Endodermal cell (in vitro differentiated cells): Measurements from ENCODE around the gene CCDC83. TPM values are rescaled to one million over a fixed set of nuclear protein-coding genes. Genes with fewer than 3 reads are reported as not detected.

Source experiments
- DNase-seq: peaks from one replicate; pipeline ENCODE4 v3.0.0-alpha.2; 2017
- H3K27ac ChIP-seq: 2 replicates; pipeline ENCODE4 v1.5.1; 2013; ENCODE audit warnings: mild to moderate bottlenecking, low read depth, low read length, moderate library complexity
- H3K27me3 ChIP-seq: 2 replicates; pipeline ENCODE4 v1.6.1; 2013; ENCODE audit warnings: mild to moderate bottlenecking, low read length, moderate library complexity; ENCODE audit not compliant: insufficient read depth, control insufficient read depth, poor library complexity, severe bottlenecking
- H3K36me3 ChIP-seq: 2 replicates; pipeline ENCODE4 v1.7.0; 2013; ENCODE audit warnings: mild to moderate bottlenecking, low read length, moderate library complexity; ENCODE audit not compliant: control insufficient read depth, insufficient read depth
- H3K4me1 ChIP-seq: one replicate; pipeline ENCODE4 v1.7.0; 2013; ENCODE audit warnings: low read length; ENCODE audit not compliant: control insufficient read depth, insufficient read depth
- H3K4me3 ChIP-seq: 2 replicates; pipeline ENCODE4 v1.5.1; 2013; ENCODE audit warnings: mild to moderate bottlenecking, low read length, moderate library complexity
- H3K9ac ChIP-seq: 2 replicates; pipeline ENCODE4 v1.6.1; 2013; ENCODE audit warnings: mild to moderate bottlenecking, low read length, moderate library complexity; ENCODE audit not compliant: poor library complexity, severe bottlenecking; ENCODE audit errors: extremely low read depth
- H3K9me3 ChIP-seq: 2 replicates; pipeline ENCODE4 v1.6.1; 2013; ENCODE audit warnings: mild to moderate bottlenecking, low read length, moderate library complexity; ENCODE audit not compliant: control insufficient read depth
- H3K27ac Mint-ChIP-seq: 2 replicates; pipeline ENCODE4 v1.8.0; 2020; ENCODE audit warnings: mixed read lengths
- H3K27me3 Mint-ChIP-seq: 2 replicates; pipeline ENCODE4 v1.8.0; 2021; ENCODE audit warnings: mild to moderate bottlenecking, mixed read lengths; ENCODE audit not compliant: insufficient read depth
- H3K36me3 Mint-ChIP-seq: 2 replicates; pipeline ENCODE4 v1.8.0; 2020; ENCODE audit warnings: low read depth, mixed read lengths
- H3K4me1 Mint-ChIP-seq: 2 replicates; pipeline ENCODE4 v1.8.0; 2020; ENCODE audit warnings: mixed read lengths
- H3K4me3 Mint-ChIP-seq: 2 replicates; pipeline ENCODE4 v1.8.0; 2020; ENCODE audit warnings: mild to moderate bottlenecking, moderate library complexity, mixed read lengths
- H3K9me3 Mint-ChIP-seq: 2 replicates; pipeline ENCODE4 v1.8.0; 2020; ENCODE audit warnings: mild to moderate bottlenecking, mixed read lengths
- WGBS, 2 experiments: methylation state at CpG; one replicate each; pipeline versions ENCODE4 v1.1.5 to v1.1.7; 2013; ENCODE audit warnings: missing lambda C conversion rate in 2 of 2, mixed read lengths in 1 of 2; ENCODE audit not compliant: insufficient coverage in 1 of 2, insufficient read length in 1 of 2; 5-methylcytosine and 5-hydroxymethylcytosine counted together
- total RNA-seq, 2 donors: library from RNA; stranded (reverse); fragmentation: NEBNext Ultra II Directional in 1 of 2; extraction: Animal tissue kit (Norgen Biotek cat#: 25700) in 1 of 2; gene quantifications; 2 replicates in 1 of 2; 3 replicates in 1 of 2; pipeline ENCODE4 v1.2.1, GENCODE V29; 2021
- TF ChIP-seq, protein P1 (sequence below): fragments of 200-600 bp; sonication (generic); conservative IDR thresholded peaks from 2 replicates; pipeline ENCODE4 v1.5.0; 2021; ENCODE audit warnings: antibody characterized with exemption, mild to moderate bottlenecking

The CCDC83 gene
- total RNA-seq, 2 donors from 2014 or later, result not detected

DNA sequence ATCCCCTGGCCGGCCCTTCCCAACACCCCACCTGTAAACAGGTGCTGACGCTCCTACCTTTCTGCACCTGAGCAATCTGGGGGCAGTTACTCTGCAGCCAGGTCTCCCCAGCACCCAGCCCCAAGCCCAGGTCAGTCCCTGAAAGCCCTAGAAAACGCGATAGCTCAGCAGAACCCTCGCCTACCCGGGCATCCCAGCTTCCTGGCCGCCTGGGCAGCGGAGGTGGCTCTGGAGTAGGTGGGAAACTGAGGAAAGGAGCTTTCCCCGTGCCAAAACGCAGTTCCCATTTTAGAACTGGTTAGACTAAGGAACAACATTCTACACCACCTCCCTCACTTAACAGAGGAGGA lies 44.7 kb upstream of the CCDC83 start:
- Histone ChIP-seq H3K27ac (no peak overlapping the region), H3K4me3 (peak overlapping the region; percentile 78), H3K9ac (no peak overlapping the region), H3K9me3 (no peaks in the 10 kb centered on the region), H3K36me3 (no peaks in the 10 kb centered on the region), H3K27me3 (peaks cover 42% of the 10 kb centered on the region), H3K4me1 (no peaks in the 10 kb centered on the region)
- Mint-ChIP-seq H3K27ac (no peak overlapping the region), H3K9me3 (no peaks in the 10 kb centered on the region), H3K27me3 (peaks cover 43% of the 10 kb centered on the region), H3K36me3 (no peaks in the 10 kb centered on the region), H3K4me1 (peaks cover 3% of the 10 kb centered on the region), H3K4me3 (peak overlapping the region; percentile 61)
- TF ChIP-seq, protein P1, sequence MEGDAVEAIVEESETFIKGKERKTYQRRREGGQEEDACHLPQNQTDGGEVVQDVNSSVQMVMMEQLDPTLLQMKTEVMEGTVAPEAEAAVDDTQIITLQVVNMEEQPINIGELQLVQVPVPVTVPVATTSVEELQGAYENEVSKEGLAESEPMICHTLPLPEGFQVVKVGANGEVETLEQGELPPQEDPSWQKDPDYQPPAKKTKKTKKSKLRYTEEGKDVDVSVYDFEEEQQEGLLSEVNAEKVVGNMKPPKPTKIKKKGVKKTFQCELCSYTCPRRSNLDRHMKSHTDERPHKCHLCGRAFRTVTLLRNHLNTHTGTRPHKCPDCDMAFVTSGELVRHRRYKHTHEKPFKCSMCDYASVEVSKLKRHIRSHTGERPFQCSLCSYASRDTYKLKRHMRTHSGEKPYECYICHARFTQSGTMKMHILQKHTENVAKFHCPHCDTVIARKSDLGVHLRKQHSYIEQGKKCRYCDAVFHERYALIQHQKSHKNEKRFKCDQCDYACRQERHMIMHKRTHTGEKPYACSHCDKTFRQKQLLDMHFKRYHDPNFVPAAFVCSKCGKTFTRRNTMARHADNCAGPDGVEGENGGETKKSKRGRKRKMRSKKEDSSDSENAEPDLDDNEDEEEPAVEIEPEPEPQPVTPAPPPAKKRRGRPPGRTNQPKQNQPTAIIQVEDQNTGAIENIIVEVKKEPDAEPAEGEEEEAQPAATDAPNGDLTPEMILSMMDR, result no peak
- 8 to 23% methylated on average over 4 to 8 of the region's 10 CpGs for WGBS, 2 experiments
- DNase-seq, result peak; percentile 61

DNA sequence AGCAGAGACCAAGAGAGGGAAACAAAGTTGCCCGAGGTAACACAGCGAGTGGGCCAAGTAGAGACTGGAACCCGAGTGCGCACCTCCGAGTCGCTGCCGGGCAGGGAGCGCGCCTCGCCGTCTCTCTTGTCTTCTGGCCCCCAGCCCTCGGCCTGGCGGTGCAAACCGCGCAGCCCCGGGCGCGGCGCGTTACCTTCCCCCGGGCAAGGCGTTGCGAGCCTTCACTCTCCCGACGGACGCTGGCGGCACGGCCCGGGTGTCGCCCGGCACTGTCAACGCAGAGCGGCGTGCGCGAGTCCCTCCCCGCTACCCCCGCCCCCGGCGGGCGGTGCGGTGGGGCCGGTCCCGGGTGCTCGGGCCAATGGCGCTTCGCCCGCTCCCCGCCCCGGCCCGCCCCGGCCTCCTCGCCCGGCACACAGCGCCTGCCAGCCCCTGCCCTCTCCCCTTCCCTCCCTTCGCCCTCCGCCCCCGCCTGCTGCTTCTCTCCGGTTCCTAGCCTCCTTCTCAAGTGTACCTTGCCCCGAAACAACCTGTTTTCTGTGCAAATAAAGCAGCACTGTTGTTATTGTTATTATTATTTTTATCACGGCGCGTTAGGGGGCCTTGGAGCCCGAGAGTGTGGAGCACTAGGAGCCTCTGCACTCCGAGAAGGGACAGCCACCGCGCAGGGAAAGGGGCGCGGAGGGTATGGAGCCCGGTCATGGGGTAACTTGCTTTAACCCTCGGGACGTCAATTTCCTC lies 44.1 kb upstream of the CCDC83 start, which contains the start of gene SYTL2:
Gene SYTL2 (minus strand): TSS at position 271 of the 741 bp plus-strand sequence. CDS start 53,416 bp downstream, outside the sequence.
- peak within 1 kb of the TSS; percentile 17 for H3K9ac ChIP-seq
- H3K9me3 Mint-ChIP-seq, result no peaks in the 10 kb centered on the region
- TF ChIP-seq, protein P1, result no peak
- H3K4me3 Mint-ChIP-seq, result peak within 1 kb of the TSS; percentile 61
- H3K27me3 Mint-ChIP-seq, result peaks cover 43% of the 10 kb centered on the region
- 1 to 3% methylated on average over 21 to 72 of the region's 72 CpGs for WGBS, 2 experiments
- no peaks in the 10 kb centered on the region for H3K36me3 ChIP-seq
- no peaks in the 10 kb centered on the region for H3K9me3 ChIP-seq
- no peaks in the 10 kb centered on the region for H3K36me3 Mint-ChIP-seq
- peaks cover 42% of the 10 kb centered on the region for H3K27me3 ChIP-seq
- DNase-seq, result peak; percentile 93
- H3K4me3 ChIP-seq, result peak within 1 kb of the TSS; percentile 78
- H3K27ac ChIP-seq, result no peak within 1 kb of the TSS
- H3K4me1 Mint-ChIP-seq, result peaks cover 3% of the 10 kb centered on the region
- H3K4me1 ChIP-seq, result no peaks in the 10 kb centered on the region
- no peak within 1 kb of the TSS for H3K27ac Mint-ChIP-seq

DNA sequence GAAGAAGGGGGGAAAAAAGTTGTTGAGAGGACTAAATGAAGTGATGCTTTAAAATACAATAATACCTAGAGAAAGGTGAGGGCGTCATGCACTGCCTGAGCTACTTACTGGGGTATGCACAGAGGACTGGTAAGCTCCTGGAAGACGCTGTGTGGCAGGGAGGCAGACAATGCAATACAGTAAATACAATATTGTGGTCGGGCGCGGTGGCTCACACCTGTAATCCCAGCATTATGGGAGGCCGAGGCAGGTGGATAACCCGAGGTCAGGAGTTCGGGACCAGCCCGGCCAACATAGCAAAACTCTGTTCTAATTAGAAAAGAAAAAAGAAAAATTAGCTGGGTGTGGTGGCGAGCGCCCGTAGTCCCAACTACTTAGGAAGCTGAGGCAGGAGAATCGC lies 43.6 kb upstream of the CCDC83 start:
- H3K4me1 Mint-ChIP-seq, result peaks cover 3% of the 10 kb centered on the region
- H3K27me3 Mint-ChIP-seq, result peaks cover 41% of the 10 kb centered on the region
- Histone ChIP-seq H3K27ac (no peak overlapping the region), H3K27me3 (peaks cover 42% of the 10 kb centered on the region), H3K4me1 (no peaks in the 10 kb centered on the region), H3K4me3 (peak overlapping the region; percentile 78), H3K9ac (peak overlapping the region; percentile 17), H3K36me3 (no peaks in the 10 kb centered on the region), H3K9me3 (no peaks in the 10 kb centered on the region)
- peak; percentile 52 for DNase-seq
- H3K9me3 Mint-ChIP-seq, result no peaks in the 10 kb centered on the region
- no peak overlapping the region for H3K27ac Mint-ChIP-seq
- 74 to 78% methylated on average over 11 to 13 of the region's 13 CpGs for WGBS, 2 experiments
- no peaks in the 10 kb centered on the region for H3K36me3 Mint-ChIP-seq
- H3K4me3 Mint-ChIP-seq, result peak overlapping the region; percentile 61
- TF ChIP-seq, protein P1, result no peak
